ENCODE data around the gene SH3RF3.

DNA sequence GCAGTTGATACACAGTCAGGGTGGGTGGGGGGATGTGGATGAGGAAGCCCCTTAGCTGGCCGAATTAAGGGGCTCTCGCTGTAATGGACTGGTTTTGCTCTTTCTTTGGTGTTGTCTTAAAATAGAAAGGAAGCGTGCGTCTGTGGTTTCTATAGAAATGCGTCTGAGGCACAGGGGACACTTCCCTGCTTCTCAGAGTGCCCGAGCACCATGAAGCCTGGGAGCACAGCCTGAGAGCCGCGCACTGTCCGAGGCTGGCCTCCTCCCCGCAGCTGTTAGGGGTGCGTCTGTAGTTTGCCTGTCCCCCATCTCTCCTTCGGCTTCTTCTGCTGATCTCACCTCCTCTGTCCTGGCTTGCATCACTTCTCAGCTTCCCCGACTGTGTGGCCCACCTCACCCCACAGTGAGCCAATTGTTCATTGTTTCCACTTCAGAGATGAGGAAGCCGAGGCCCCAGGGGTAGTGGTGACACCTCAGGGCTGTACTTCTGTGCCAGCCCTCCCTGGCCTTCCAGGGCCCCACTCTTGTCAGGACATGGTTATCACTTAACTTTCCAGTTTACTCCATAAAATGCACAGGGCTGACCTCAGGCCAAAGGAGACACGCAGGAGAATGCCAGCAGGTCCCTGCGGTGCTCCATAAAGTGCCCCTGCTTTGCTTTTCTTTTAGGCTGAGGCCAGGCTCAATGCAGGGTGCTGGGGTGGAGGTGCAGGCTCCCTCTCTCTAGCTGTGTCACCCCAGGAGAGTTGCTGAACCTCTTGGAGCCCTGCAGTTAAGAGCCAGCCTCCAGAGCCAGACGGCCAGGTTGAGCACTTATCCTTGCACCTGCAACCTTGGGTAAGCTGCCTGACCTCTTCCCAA is 274.2 kb downstream of the SH3RF3 start:
- TF ChIP-seq, protein P1, sequence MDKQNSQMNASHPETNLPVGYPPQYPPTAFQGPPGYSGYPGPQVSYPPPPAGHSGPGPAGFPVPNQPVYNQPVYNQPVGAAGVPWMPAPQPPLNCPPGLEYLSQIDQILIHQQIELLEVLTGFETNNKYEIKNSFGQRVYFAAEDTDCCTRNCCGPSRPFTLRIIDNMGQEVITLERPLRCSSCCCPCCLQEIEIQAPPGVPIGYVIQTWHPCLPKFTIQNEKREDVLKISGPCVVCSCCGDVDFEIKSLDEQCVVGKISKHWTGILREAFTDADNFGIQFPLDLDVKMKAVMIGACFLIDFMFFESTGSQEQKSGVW (CRISPR knock-in tag; IDR thresholded peaks at IDR 0.05; ENCODE audit: borderline replicate concordance), result no peak
- TF ChIP-seq SP2 (CRISPR knock-in tag; IDR thresholded peaks at IDR 0.05), result no peak
- TF ChIP-seq, protein P2, sequence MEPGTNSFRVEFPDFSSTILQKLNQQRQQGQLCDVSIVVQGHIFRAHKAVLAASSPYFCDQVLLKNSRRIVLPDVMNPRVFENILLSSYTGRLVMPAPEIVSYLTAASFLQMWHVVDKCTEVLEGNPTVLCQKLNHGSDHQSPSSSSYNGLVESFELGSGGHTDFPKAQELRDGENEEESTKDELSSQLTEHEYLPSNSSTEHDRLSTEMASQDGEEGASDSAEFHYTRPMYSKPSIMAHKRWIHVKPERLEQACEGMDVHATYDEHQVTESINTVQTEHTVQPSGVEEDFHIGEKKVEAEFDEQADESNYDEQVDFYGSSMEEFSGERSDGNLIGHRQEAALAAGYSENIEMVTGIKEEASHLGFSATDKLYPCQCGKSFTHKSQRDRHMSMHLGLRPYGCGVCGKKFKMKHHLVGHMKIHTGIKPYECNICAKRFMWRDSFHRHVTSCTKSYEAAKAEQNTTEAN (CRISPR knock-in tag; conservative IDR thresholded peaks at IDR 0.05), result no peak
- TF ChIP-seq GABPA (IDR thresholded peaks at IDR 0.05; ENCODE audit: low read depth, low read length), result no peak
- no peak for TF ChIP-seq GABPA (CRISPR knock-in tag; IDR thresholded peaks at IDR 0.05; ENCODE audit: low read depth)
- TF ChIP-seq ETV6 (CRISPR knock-in tag; conservative IDR thresholded peaks at IDR 0.05), result no peak
- TF ChIP-seq, protein P3, sequence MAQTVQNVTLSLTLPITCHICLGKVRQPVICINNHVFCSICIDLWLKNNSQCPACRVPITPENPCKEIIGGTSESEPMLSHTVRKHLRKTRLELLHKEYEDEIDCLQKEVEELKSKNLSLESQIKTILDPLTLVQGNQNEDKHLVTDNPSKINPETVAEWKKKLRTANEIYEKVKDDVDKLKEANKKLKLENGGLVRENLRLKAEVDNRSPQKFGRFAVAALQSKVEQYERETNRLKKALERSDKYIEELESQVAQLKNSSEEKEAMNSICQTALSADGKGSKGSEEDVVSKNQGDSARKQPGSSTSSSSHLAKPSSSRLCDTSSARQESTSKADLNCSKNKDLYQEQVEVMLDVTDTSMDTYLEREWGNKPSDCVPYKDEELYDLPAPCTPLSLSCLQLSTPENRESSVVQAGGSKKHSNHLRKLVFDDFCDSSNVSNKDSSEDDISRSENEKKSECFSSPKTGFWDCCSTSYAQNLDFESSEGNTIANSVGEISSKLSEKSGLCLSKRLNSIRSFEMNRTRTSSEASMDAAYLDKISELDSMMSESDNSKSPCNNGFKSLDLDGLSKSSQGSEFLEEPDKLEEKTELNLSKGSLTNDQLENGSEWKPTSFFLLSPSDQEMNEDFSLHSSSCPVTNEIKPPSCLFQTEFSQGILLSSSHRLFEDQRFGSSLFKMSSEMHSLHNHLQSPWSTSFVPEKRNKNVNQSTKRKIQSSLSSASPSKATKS (CRISPR knock-in tag; IDR thresholded peaks at IDR 0.05), result no peak
- no peak for TF ChIP-seq MYC (CRISPR knock-in tag; IDR thresholded peaks at IDR 0.05; ENCODE audit: borderline replicate concordance)
- TF ChIP-seq, protein P4, sequence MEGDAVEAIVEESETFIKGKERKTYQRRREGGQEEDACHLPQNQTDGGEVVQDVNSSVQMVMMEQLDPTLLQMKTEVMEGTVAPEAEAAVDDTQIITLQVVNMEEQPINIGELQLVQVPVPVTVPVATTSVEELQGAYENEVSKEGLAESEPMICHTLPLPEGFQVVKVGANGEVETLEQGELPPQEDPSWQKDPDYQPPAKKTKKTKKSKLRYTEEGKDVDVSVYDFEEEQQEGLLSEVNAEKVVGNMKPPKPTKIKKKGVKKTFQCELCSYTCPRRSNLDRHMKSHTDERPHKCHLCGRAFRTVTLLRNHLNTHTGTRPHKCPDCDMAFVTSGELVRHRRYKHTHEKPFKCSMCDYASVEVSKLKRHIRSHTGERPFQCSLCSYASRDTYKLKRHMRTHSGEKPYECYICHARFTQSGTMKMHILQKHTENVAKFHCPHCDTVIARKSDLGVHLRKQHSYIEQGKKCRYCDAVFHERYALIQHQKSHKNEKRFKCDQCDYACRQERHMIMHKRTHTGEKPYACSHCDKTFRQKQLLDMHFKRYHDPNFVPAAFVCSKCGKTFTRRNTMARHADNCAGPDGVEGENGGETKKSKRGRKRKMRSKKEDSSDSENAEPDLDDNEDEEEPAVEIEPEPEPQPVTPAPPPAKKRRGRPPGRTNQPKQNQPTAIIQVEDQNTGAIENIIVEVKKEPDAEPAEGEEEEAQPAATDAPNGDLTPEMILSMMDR (CRISPR knock-in tag; IDR thresholded peaks at IDR 0.05), result no peak
- TF ChIP-seq EZH2 (conservative IDR thresholded peaks at IDR 0.05; ENCODE audit: low read depth, low read length), result no peak
